OCI-LY1 (cell line): Measurements from ENCODE around the gene EVI2B.

Experiments used
- H2AFZ ChIP-seq: fragments of 200-600 bp; sonication (generic), shearing (Covaris generic); 2 replicates; pipeline ENCODE4 v1.6.0; 2014; ENCODE audit warnings: antibody characterized with exemption, mild to moderate bottlenecking, low read length
- H3F3A ChIP-seq: fragments of 200-600 bp; sonication (generic), shearing (Covaris generic); 2 replicates; pipeline ENCODE4 v1.6.0; 2014; ENCODE audit warnings: mild to moderate bottlenecking, antibody characterized with exemption, low read length, moderate library complexity; ENCODE audit not compliant: insufficient read depth
- H3K27ac ChIP-seq: fragments of 200-600 bp; sonication (generic); 2 replicates; pipeline ENCODE4 v1.5.1; 2014; ENCODE audit warnings: low read length, mixed run types, mild to moderate bottlenecking, low read depth; ENCODE audit not compliant: poor library complexity, severe bottlenecking
- H3K27me3 ChIP-seq: fragments of 200-600 bp; sonication (generic); 2 replicates; pipeline ENCODE4 v1.6.0; 2014; ENCODE audit warnings: antibody characterized with exemption, mild to moderate bottlenecking, low read length, moderate library complexity; ENCODE audit not compliant: insufficient read depth
- H3K36me3 ChIP-seq: fragments of 200-600 bp; sonication (generic); 2 replicates; pipeline ENCODE4 v1.6.1; 2014; ENCODE audit warnings: mild to moderate bottlenecking, antibody characterized with exemption, low read length, moderate library complexity, mixed read lengths; ENCODE audit not compliant: insufficient read depth
- H3K4me1 ChIP-seq: fragments of 200-600 bp; sonication (generic); 2 replicates; pipeline ENCODE4 v1.5.1; 2014; ENCODE audit warnings: mild to moderate bottlenecking, low read length, moderate library complexity; ENCODE audit not compliant: insufficient read depth, severe bottlenecking
- H3K4me2 ChIP-seq: fragments of 200-600 bp; sonication (generic), shearing (Covaris generic); 2 replicates; pipeline ENCODE4 v1.6.1; 2014; ENCODE audit warnings: low read length
- H3K4me3 ChIP-seq: fragments of 200-600 bp; sonication (generic); 2 replicates; pipeline ENCODE4 v1.5.1; 2014; ENCODE audit warnings: low read length, low read depth, mild to moderate bottlenecking, mixed read lengths; ENCODE audit not compliant: poor library complexity, severe bottlenecking
- H3K79me2 ChIP-seq: fragments of 200-600 bp; shearing (Covaris generic); 2 replicates; pipeline ENCODE4 v1.6.1; 2016; ENCODE audit warnings: mixed run types, low read length, mixed read lengths; ENCODE audit not compliant: insufficient read depth
- H3K9ac ChIP-seq: fragments of 200-600 bp; sonication (generic), shearing (Covaris generic); 2 replicates; pipeline ENCODE4 v1.6.1; 2014; ENCODE audit warnings: mild to moderate bottlenecking, low read length, mixed read lengths
- H3K9me2 ChIP-seq: fragments of 200-600 bp; sonication (generic), shearing (Covaris generic); 2 replicates; pipeline ENCODE4 v1.6.1; 2014; ENCODE audit warnings: low read depth, mild to moderate bottlenecking, low read length, mixed read lengths
- H3K9me3 ChIP-seq: fragments of 200-600 bp; shearing (Covaris generic); 2 replicates; pipeline ENCODE4 v1.6.1; 2014; ENCODE audit warnings: low read length, mixed read lengths
- H4K20me1 ChIP-seq: fragments of 200-600 bp; sonication (generic), shearing (Covaris generic); 2 replicates; pipeline ENCODE4 v1.6.0; 2016; ENCODE audit warnings: mild to moderate bottlenecking, low read length; ENCODE audit not compliant: insufficient read depth
- EZH2 ChIP-seq: fragments of 200-600 bp; sonication (generic), shearing (Covaris generic); IDR thresholded peaks from 2 replicates; pipeline ENCODE4 v1.8.0; 2017; ENCODE audit warnings: borderline replicate concordance, mixed run types, mild to moderate bottlenecking, antibody characterized with exemption, low read length, moderate library complexity, mixed read lengths
- TF ChIP-seq, protein P1 (sequence below): fragments of 200-600 bp; sonication (generic), shearing (Covaris generic); IDR thresholded peaks from 2 replicates; pipeline ENCODE4 v1.5.1; 2017; ENCODE audit warnings: mild to moderate bottlenecking, antibody characterized with exemption, low read length, moderate library complexity, mixed read lengths

Gene EVI2B

DNA sequence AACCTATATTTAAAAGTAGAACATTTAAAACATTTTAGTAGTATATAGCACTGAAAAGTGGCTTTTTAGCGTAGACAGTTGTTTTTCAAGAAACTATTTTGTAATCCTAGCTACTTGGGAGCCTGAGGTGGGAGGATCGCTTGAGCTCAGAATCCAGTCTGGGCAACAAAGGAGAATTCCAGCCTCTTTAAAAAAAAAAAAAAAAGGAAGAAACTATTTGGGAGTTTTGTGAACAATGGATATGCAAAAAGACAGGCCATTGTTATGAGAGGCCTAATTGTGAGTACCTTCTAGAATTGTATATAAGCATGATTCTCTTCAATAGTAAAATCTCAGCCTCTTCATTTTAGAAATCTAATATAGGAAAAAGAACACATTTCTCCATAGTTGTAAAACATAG, 34.5 kb downstream of the EVI2B start:
- no peak overlapping the region for H3K27ac ChIP-seq

GRCh38 chr17:31275116-31275515, 38.7 kb downstream of the EVI2B start:
- H3K9me3 ChIP-seq, result no peaks in the 10 kb centered on the region
- H3K4me1 ChIP-seq, result no peaks in the 10 kb centered on the region
- no peaks in the 10 kb centered on the region for H3K9me2 ChIP-seq
- TF ChIP-seq EZH2, result no peak
- TF ChIP-seq, protein P1, sequence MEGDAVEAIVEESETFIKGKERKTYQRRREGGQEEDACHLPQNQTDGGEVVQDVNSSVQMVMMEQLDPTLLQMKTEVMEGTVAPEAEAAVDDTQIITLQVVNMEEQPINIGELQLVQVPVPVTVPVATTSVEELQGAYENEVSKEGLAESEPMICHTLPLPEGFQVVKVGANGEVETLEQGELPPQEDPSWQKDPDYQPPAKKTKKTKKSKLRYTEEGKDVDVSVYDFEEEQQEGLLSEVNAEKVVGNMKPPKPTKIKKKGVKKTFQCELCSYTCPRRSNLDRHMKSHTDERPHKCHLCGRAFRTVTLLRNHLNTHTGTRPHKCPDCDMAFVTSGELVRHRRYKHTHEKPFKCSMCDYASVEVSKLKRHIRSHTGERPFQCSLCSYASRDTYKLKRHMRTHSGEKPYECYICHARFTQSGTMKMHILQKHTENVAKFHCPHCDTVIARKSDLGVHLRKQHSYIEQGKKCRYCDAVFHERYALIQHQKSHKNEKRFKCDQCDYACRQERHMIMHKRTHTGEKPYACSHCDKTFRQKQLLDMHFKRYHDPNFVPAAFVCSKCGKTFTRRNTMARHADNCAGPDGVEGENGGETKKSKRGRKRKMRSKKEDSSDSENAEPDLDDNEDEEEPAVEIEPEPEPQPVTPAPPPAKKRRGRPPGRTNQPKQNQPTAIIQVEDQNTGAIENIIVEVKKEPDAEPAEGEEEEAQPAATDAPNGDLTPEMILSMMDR, result no peak
- no peak overlapping the region for H3K4me3 ChIP-seq
- no peaks in the 10 kb centered on the region for H4K20me1 ChIP-seq
- H3F3A ChIP-seq, result no peaks in the 10 kb centered on the region
- H3K9ac ChIP-seq, result no peak overlapping the region
- no peaks in the 10 kb centered on the region for H3K27me3 ChIP-seq
- H2AFZ ChIP-seq, result no peak overlapping the region
- no peaks in the 10 kb centered on the region for H3K79me2 ChIP-seq
- no peak overlapping the region for H3K4me2 ChIP-seq
- no peak overlapping the region for H3K27ac ChIP-seq
- H3K36me3 ChIP-seq, result no peaks in the 10 kb centered on the region

More for the DNA sequence above, 34.5 kb downstream of the EVI2B start:
- H3K4me2 ChIP-seq, result no peak overlapping the region
- no peaks in the 10 kb centered on the region for H3K79me2 ChIP-seq
- H3K9me2 ChIP-seq, result no peaks in the 10 kb centered on the region
- H3K9ac ChIP-seq, result no peak overlapping the region
- H2AFZ ChIP-seq, result no peak overlapping the region
- no peak overlapping the region for H3K4me3 ChIP-seq
- no peaks in the 10 kb centered on the region for H3K9me3 ChIP-seq
- TF ChIP-seq EZH2, result no peak
- TF ChIP-seq, protein P1, result no peak
- H3F3A ChIP-seq, result no peaks in the 10 kb centered on the region
- no peaks in the 10 kb centered on the region; the same call in 1 of the 2 replicates for H3K36me3 ChIP-seq
- no peaks in the 10 kb centered on the region for H4K20me1 ChIP-seq
- no peaks in the 10 kb centered on the region for H3K4me1 ChIP-seq
- H3K27me3 ChIP-seq, result no peaks in the 10 kb centered on the region

DNA sequence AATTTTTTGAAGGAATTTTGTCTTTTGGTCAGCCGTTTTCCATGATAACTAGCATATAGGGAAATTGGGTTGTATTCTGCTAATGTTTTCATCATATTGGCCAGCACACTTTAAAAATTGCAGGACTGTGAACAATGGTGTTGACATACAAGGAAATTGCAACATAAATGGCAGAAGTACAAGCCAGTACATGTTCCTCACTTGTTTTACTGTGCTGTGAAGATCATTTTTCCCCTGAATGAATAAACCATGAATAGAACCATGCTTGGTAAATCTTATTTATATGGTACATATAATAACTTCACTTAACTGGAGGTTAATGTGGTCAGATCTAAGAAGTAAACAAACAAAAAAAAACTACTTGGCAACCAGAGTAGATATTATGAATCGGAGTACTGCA, 39.6 kb downstream of the EVI2B start:
- H3K9me2 ChIP-seq, result no peaks in the 10 kb centered on the region
- 0 out of 2 replicates have a peak, but pooled peaks cover 3% of the 10 kb centered on the region for H3K36me3 ChIP-seq
- no peaks in the 10 kb centered on the region for H3F3A ChIP-seq
- no peaks in the 10 kb centered on the region for H4K20me1 ChIP-seq
- TF ChIP-seq, protein P1, result no peak
- TF ChIP-seq EZH2, result no peak
- no peaks in the 10 kb centered on the region for H3K4me1 ChIP-seq
- no peak overlapping the region for H2AFZ ChIP-seq
- H3K9ac ChIP-seq, result no peak overlapping the region
- no peak overlapping the region for H3K4me2 ChIP-seq
- H3K9me3 ChIP-seq, result no peaks in the 10 kb centered on the region
- H3K27ac ChIP-seq, result no peak overlapping the region
- H3K4me3 ChIP-seq, result no peak overlapping the region
- H3K79me2 ChIP-seq, result no peaks in the 10 kb centered on the region
- no peaks in the 10 kb centered on the region for H3K27me3 ChIP-seq
